Measurements from ENCODE around the gene CLIC3. TPM values are rescaled to one million over a fixed set of nuclear protein-coding genes. Genes with fewer than 3 reads are reported as not detected.
A peak's percentile ranks its signal among the peaks of the same experiment; 100 is the strongest.

CLIC3 gene
- total RNA-seq, 6 experiments from 2014 or later: 0.37 to 0.51 TPM; not detected in 4

DNA sequence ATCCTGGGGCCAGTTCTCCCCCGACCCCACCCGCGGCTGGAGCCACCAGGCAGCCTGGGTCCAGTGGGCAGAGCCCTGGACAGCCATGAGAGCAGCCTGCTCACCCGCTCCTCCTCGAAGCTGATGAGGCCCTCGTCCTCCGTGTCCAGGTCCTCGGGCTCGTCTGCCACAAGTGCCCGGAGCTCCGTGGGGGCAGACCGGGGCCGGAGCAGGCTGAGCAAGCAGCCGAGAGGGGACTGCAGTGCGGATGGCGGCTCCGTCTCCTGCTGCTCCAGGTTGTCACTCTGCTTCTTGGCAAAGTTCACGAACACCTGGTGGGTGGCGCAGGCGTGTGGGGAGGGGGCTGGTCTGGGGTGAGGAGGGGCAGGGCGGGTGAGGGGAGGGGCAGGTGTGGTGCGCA, 11.9 kb upstream of the CLIC3 start:
- Histone ChIP-seq H3K9me3 (no peaks in the 10 kb centered on the region), H3K4me3 (no peak overlapping the region), H3K36me3 (peaks cover 0 to 2% (median 0%) of the 10 kb centered on the region in 4 donors), H3K4me1 (no peaks in the 10 kb centered on the region), H3K27ac (no peak overlapping the region), H3K27me3 (no peaks in the 10 kb centered on the region)
- no peak for DNase-seq
- TF ChIP-seq, protein P1, sequence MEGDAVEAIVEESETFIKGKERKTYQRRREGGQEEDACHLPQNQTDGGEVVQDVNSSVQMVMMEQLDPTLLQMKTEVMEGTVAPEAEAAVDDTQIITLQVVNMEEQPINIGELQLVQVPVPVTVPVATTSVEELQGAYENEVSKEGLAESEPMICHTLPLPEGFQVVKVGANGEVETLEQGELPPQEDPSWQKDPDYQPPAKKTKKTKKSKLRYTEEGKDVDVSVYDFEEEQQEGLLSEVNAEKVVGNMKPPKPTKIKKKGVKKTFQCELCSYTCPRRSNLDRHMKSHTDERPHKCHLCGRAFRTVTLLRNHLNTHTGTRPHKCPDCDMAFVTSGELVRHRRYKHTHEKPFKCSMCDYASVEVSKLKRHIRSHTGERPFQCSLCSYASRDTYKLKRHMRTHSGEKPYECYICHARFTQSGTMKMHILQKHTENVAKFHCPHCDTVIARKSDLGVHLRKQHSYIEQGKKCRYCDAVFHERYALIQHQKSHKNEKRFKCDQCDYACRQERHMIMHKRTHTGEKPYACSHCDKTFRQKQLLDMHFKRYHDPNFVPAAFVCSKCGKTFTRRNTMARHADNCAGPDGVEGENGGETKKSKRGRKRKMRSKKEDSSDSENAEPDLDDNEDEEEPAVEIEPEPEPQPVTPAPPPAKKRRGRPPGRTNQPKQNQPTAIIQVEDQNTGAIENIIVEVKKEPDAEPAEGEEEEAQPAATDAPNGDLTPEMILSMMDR (IDR thresholded peaks at IDR 0.05): no peak
- TF ChIP-seq POLR2A (IDR thresholded peaks at IDR 0.05): no peak
- no peak for ATAC-seq
- intact Hi-C loops (cut with DNase I): no loop called here
- 0% methylated on average over 1 of the region's 22 CpGs for WGBS (ENCODE audit: insufficient coverage, low coverage, low lambda C conversion rate, missing lambda C conversion rate)

DNA sequence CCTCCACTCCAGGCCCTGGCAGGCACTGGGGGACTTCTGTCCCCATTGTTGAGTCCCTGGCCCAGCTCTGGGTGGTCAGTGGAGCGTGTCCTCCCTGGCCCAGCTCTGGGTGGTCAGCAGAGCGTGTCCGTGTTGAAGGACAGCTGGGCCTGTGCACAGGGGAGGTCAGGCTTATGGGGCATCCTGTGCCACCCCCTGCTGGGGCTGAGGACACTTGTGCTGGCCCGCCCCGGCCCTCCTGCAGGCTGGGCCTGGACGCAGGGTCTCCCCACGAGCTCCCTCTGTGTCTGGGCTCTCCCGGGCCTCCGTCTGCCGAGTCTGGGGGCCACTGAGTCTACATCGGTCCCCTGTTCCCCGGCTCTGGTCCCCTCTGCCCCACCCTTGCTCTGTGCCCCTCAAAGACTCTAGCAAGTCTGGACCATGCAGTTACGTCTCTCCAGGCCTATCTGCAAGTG, 11.5 kb upstream of the CLIC3 start:
- TF ChIP-seq, protein P1 (IDR thresholded peaks at IDR 0.05): no peak
- TF ChIP-seq POLR2A (IDR thresholded peaks at IDR 0.05): no peak
- Histone ChIP-seq H3K27ac (no peak overlapping the region), H3K4me1 (no peaks in the 10 kb centered on the region), H3K36me3 (peaks cover 0 to 2% (median 0%) of the 10 kb centered on the region in 4 donors), H3K27me3 (no peaks in the 10 kb centered on the region), H3K9me3 (no peaks in the 10 kb centered on the region), H3K4me3 (no peak overlapping the region)
- ATAC-seq (peak in 2 of 4 donors; percentile 4 to 11), DNase-seq (no peak)
- no CpG with 5 or more reads among the region's 13 CpGs for WGBS (ENCODE audit: insufficient coverage, low coverage, low lambda C conversion rate, missing lambda C conversion rate)
- intact Hi-C loops (cut with DNase I): no loop called here

- TF ChIP-seq, protein P1 (IDR thresholded peaks at IDR 0.05): no peak
- no peak for TF ChIP-seq POLR2A (IDR thresholded peaks at IDR 0.05)
- DNase-seq (no peak), ATAC-seq (peak in 2 of 4 donors; percentile 3 to 18)
- Histone ChIP-seq H3K27ac (no peak overlapping the region), H3K9me3 (no peaks in the 10 kb centered on the region), H3K36me3 (peaks cover 0 to 2% (median 0%) of the 10 kb centered on the region in 4 donors), H3K4me3 (no peak overlapping the region), H3K27me3 (no peaks in the 10 kb centered on the region), H3K4me1 (no peaks in the 10 kb centered on the region)
- 75% methylated on average over 13 of the region's 30 CpGs for WGBS (ENCODE audit: insufficient coverage, low coverage, low lambda C conversion rate, missing lambda C conversion rate)
- intact Hi-C loops (cut with DNase I): no loop called here
These were observed 10.9 kb upstream of the CLIC3 start for GRCh38 chr9:137007108-137007815.

DNA sequence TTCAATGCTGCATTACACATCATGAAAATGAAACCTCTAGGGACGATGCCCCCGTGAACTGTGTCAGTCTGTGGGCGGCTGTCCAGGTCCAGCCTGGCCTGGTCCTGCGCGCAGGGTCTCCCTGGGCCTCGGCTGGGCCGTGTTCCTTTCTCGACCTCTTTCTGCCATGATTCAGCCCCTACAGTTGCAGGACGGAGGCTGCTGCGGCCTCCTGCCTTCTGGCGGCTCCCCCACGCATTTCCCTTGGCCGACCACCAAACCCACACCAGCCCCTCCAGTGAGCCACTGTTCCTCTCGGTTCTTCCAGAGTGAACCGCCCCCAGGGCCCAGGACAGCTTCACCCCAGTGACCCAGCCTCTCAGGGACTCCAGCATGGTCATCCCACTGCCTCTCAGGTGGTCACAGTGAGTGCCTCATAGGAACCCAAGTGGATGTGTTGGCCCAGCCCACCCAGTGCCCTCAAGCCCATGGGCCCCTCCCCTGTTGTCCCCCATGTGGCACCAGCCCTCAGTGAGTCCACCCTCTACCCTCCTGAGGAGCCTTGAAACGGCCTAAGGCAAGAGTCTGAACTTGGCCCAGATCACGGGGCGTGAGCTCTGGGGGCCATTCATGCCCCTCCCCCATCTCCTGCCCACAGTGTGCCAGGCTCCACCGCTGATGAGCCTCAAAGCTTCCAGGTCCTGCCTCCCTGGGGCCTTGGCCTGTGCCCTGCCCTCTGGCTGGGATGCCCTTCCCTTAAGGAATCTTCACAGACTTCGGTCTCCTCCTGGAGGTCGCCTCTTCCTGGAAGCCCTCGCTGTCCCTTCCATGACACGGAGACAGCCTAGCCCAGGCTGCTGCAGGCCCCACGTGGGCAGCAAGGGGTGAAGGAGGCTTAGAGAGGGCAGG, 10.0 kb upstream of the CLIC3 start:
- intact Hi-C loops (cut with DNase I): no loop called here

More for the DNA sequence above, 10.0 kb upstream of the CLIC3 start:
- TF ChIP-seq, protein P1 (IDR thresholded peaks at IDR 0.05): no peak
- no peak for TF ChIP-seq POLR2A (IDR thresholded peaks at IDR 0.05)
- H3K27me3 ChIP-seq: no peaks in the 10 kb centered on the region
- no peaks in the 10 kb centered on the region for H3K4me1 ChIP-seq
- H3K4me3 ChIP-seq: no peak overlapping the region
- no peak overlapping the region for H3K27ac ChIP-seq
- no peaks in the 10 kb centered on the region for H3K9me3 ChIP-seq
- ATAC-seq (peak in 2 of 4 donors; percentile 2 to 10), DNase-seq (no peak)
- H3K36me3 ChIP-seq: peaks cover 0 to 2% (median 0%) of the 10 kb centered on the region in 4 donors
- 59% methylated on average over 14 of the region's 24 CpGs for WGBS (ENCODE audit: insufficient coverage, low coverage, low lambda C conversion rate, missing lambda C conversion rate)
